Activated T-cell treated with anti-CD3 and anti-CD28 coated beads, Interleukin-2, amount 50 U/mL, for 72 hours (primary cell): ENCODE measurements around the gene DKK2. TPM values are rescaled to one million over a fixed set of nuclear protein-coding genes. Genes with fewer than 3 reads are reported as not detected.

Source experiments
- ATAC-seq, 2 donors: fragments of 150-1000 bp; cut with Tn5 transposase; replicated peaks in 1 of 2; 2 replicates each; pipeline ENCODE4 v1.10.0; 2021; ENCODE audit warnings: moderate library complexity in 2 of 2, mild to moderate bottlenecking in 1 of 2
- DNase-seq, 2 donors: peaks; one replicate each; pipeline ENCODE4 v3.0.0; 2021 to 2022; ENCODE audit warnings: mixed read lengths in 1 of 2
- H3K27ac Mint-ChIP-seq: one replicate; pipeline ENCODE4 v1.8.0; 2022; ENCODE audit warnings: mild to moderate bottlenecking, moderate library complexity, mixed read lengths
- H3K27me3 Mint-ChIP-seq: one replicate; pipeline ENCODE4 v1.8.0; 2022; ENCODE audit warnings: low read depth, mixed read lengths
- H3K36me3 Mint-ChIP-seq, 2 donors: one replicate each; pipeline ENCODE4 v1.8.0; 2022; ENCODE audit warnings: mixed read lengths in 2 of 2, mild to moderate bottlenecking in 1 of 2; ENCODE audit not compliant: insufficient read depth in 2 of 2
- H3K4me1 Mint-ChIP-seq: one replicate; pipeline ENCODE4 v1.8.0; 2022; ENCODE audit warnings: low read depth, mixed read lengths
- H3K4me3 Mint-ChIP-seq, 2 donors: one replicate each; pipeline ENCODE4 v1.8.0; 2022; ENCODE audit warnings: mild to moderate bottlenecking in 2 of 2, mixed read lengths in 2 of 2, moderate library complexity in 2 of 2
- H3K9me3 Mint-ChIP-seq, 2 donors: one replicate each; pipeline ENCODE4 v1.8.0; 2022; ENCODE audit warnings: mixed read lengths in 2 of 2
- total RNA-seq, 2 donors: library from RNA; stranded (reverse); gene quantifications; one replicate each; pipeline ENCODE4 v1.2.3, GENCODE V29; 2022

Gene DKK2
- total RNA-seq, 2 donors from 2014 or later: not detected

DNA sequence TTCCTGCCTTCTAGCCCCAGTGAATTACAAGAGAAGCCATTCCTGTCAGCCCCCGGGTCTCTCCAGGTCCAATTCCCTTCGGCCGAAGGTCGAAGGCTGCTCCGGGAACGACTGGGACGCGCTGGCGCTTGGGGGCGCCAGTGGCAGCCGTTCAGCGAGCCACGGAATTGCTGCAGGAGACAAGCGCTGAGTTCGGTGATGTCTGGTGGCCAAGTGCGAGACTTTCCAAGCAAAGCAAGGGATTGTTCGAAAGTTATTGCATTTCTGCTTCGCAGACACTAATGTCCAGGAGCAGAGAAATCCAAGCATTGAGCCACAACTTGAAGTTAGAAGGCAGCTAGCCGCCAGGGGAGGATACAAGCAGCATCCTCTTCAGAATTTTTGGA lies 1.1 kb upstream of the DKK2 start:
- no peak overlapping the region for H3K27ac Mint-ChIP-seq
- H3K4me3 Mint-ChIP-seq: peak overlapping the region in 1 of 2 donors; percentile 91
- peak; percentile 14 to 17 for DNase-seq
- peaks cover 55% of the 10 kb centered on the region for H3K27me3 Mint-ChIP-seq
- peaks cover 0 to 2% of the 10 kb centered on the region in 2 donors for H3K36me3 Mint-ChIP-seq
- ATAC-seq: no peak
- peaks cover 32% of the 10 kb centered on the region for H3K4me1 Mint-ChIP-seq
- H3K9me3 Mint-ChIP-seq: no peaks in the 10 kb centered on the region

DNA sequence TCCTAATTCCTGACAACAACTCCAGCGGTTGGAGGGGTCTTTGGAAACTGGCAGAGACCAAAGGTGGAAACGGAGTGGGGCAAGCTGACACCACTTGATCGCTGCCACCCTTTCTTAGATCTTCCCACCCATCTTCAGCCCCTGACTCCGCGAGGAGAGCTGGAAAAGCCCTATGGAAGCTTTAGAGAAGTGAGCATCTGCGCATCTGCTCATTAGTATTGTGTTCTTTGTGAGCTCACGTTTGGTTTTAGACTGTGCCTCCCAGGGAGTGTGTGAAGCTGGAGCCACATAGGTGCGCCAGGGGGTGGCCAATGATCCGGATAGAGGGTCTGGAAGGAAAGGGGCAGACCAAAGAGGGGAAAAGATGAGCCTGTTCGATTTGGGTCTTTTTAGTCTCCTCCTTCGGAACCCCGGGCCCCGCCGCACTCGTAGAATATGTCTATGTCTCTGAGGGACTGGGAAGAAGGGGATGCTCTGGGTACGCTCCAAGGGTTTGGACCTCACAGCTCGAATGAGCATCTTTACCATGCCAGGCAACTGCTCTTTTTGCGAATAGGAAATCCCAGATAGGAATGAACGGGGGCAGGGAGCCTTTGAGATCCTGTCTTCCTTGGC lies 578 bp upstream of the DKK2 start:
- Mint-ChIP-seq H3K4me3 (peak overlapping the region; percentile 86 to 91), H3K27me3 (peaks cover 55% of the 10 kb centered on the region), H3K4me1 (peaks cover 32% of the 10 kb centered on the region), H3K36me3 (peaks cover 0 to 2% of the 10 kb centered on the region in 2 donors), H3K9me3 (no peaks in the 10 kb centered on the region), H3K27ac (no peak overlapping the region)
- ATAC-seq (no peak), DNase-seq (no peak)

- Mint-ChIP-seq H3K27ac (no peak overlapping the region), H3K36me3 (peaks cover 0 to 2% of the 10 kb centered on the region in 2 donors), H3K4me3 (peak overlapping the region; percentile 86 to 91), H3K4me1 (peaks cover 32% of the 10 kb centered on the region), H3K27me3 (peaks cover 55% of the 10 kb centered on the region), H3K9me3 (no peaks in the 10 kb centered on the region)
- peak; percentile 32 to 36 for ATAC-seq
- peak; percentile 11 to 18 for DNase-seq
These were observed 906 bp downstream of the DKK2 start for GRCh38 chr4:107034996-107035818.

GRCh38 chr4:107034091-107034995 lies 1.8 kb downstream of the DKK2 start:
- no peaks in the 10 kb centered on the region for H3K9me3 Mint-ChIP-seq
- H3K36me3 Mint-ChIP-seq: peaks cover 0 to 2% of the 10 kb centered on the region in 2 donors
- no peak overlapping the region for H3K27ac Mint-ChIP-seq
- peak; percentile 52 to 68 for ATAC-seq
- H3K4me3 Mint-ChIP-seq: peak overlapping the region; percentile 86 to 91
- DNase-seq: peak; percentile 2 to 8
- H3K4me1 Mint-ChIP-seq: peaks cover 32% of the 10 kb centered on the region
- H3K27me3 Mint-ChIP-seq: peaks cover 55% of the 10 kb centered on the region

DNA sequence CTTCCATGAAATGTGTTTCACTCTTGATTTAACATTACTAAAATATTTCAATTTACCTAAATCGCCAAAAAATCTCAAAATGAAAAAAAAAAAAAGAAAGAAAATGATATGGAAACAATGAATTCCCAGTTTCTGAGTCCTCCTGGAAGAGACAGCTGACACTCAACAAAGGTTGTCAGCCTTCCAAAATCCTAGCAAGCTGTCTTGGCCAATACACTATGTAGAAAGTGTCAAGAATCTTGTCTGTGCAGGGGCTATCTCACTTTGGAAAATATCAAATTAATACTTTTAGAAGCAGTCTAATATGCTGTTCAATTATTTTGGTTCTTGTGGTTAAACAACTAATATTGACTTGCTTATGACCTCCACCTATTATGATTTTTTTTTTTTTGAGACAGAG lies 8.7 kb downstream of the DKK2 start:
- Mint-ChIP-seq H3K4me1 (no peaks in the 10 kb centered on the region), H3K36me3 (no peaks in the 10 kb centered on the region), H3K4me3 (no peak overlapping the region), H3K27ac (no peak overlapping the region), H3K9me3 (peaks cover 0 to 4% of the 10 kb centered on the region in 2 donors), H3K27me3 (no peaks in the 10 kb centered on the region)
- ATAC-seq: no peak
- DNase-seq: no peak

DNA sequence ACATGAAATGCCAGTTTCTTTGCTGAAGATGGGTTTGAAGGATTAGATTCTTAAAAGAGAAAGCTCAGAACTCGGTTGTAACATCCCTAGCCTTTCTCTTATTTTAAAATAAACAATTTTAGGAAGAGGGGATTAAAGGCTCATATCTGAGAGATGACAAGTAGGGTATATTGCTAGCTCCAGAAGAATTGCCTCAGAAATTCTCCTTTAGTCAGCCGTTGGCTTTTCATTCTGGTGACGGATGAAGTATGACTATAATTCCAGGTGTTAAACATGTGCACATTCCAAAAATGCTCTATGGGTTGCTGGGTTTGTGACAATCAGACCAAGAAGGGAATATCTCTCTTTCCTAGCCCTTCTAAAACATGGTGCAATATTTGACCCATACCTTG lies 17.8 kb downstream of the DKK2 start:
- H3K4me1 Mint-ChIP-seq: no peaks in the 10 kb centered on the region
- no peaks in the 10 kb centered on the region for H3K36me3 Mint-ChIP-seq
- no peak overlapping the region for H3K27ac Mint-ChIP-seq
- DNase-seq (no peak), ATAC-seq (no peak)
- H3K9me3 Mint-ChIP-seq: no peaks in the 10 kb centered on the region
- H3K27me3 Mint-ChIP-seq: no peaks in the 10 kb centered on the region
- H3K4me3 Mint-ChIP-seq: no peak overlapping the region

GRCh38 chr4:107017443-107018343 lies 18.4 kb downstream of the DKK2 start:
- H3K4me3 Mint-ChIP-seq: no peak overlapping the region
- no peak overlapping the region for H3K27ac Mint-ChIP-seq
- no peaks in the 10 kb centered on the region for H3K9me3 Mint-ChIP-seq
- H3K36me3 Mint-ChIP-seq: no peaks in the 10 kb centered on the region
- no peaks in the 10 kb centered on the region for H3K27me3 Mint-ChIP-seq
- no peaks in the 10 kb centered on the region for H3K4me1 Mint-ChIP-seq
- DNase-seq (no peak), ATAC-seq (no peak)

DNA sequence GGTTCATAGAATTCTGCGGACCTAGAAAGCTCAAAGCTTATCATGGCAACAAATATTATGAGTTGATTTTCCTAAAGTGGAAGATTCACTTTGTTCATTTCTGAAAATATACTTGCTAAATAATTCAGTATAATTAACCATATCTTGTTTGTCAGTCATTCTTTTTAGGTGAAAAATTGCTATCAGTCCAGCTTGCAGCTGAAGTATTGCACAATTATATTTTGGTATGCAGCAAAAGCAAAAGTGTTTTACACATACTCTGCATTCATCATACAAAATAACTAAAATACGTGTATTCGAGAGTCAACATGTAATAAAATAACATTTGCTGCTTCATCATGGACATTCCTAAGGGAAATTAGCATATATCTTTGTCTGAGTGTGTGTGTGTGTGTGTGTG lies 24.8 kb downstream of the DKK2 start:
- ATAC-seq (no peak), DNase-seq (no peak)

DNA sequence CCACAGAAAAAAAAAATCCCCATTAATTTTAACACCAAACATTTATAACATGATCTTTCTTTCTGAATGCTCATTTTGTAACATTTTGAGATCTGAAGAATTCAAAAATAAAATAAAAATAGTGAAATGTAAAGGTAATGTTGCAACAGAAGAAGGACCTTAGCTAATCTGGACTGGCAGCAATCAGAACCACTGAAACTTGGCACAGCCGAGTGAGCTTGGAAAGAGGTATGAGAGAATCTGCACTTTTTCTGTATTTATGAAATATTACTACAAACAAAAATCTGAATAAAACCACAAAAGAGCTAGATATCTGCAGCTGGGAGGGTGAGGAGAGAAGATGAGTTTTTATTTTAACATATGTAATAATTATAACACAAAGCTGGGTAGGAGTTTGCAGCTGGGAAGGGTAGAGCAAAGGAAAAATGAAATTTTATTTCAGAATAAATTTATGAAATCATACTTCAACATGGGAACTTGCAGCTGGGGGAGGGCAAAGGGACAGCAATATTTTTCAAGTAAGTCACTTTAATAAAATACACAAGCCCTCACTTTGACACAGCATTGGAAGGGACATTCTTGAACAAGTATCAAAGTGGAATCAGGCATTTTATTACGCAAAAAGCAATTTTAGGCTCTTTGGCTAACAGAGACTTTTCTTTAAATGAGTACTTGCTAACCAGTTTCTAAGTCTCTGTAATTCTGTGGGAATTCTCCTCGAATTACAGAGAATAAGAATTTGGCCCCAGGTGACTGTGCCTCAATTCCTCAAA lies 26.7 kb downstream of the DKK2 start:
- no peak overlapping the region for H3K27ac Mint-ChIP-seq

More for the DNA sequence above, 24.8 kb downstream of the DKK2 start:
- H3K36me3 Mint-ChIP-seq: no peaks in the 10 kb centered on the region
- no peaks in the 10 kb centered on the region for H3K9me3 Mint-ChIP-seq
- no peak overlapping the region for H3K27ac Mint-ChIP-seq
- no peaks in the 10 kb centered on the region for H3K27me3 Mint-ChIP-seq
- H3K4me3 Mint-ChIP-seq: no peak overlapping the region
- H3K4me1 Mint-ChIP-seq: no peaks in the 10 kb centered on the region

GRCh38 chr4:107008115-107008514 lies 28.0 kb downstream of the DKK2 start:
- Mint-ChIP-seq H3K4me3 (no peak overlapping the region), H3K36me3 (no peaks in the 10 kb centered on the region), H3K4me1 (no peaks in the 10 kb centered on the region), H3K27ac (no peak overlapping the region), H3K9me3 (no peaks in the 10 kb centered on the region), H3K27me3 (no peaks in the 10 kb centered on the region)
- ATAC-seq (no peak), DNase-seq (no peak)

More for the DNA sequence above, 26.7 kb downstream of the DKK2 start:
- no peak overlapping the region for H3K4me3 Mint-ChIP-seq
- H3K4me1 Mint-ChIP-seq: no peaks in the 10 kb centered on the region
- H3K36me3 Mint-ChIP-seq: no peaks in the 10 kb centered on the region
- DNase-seq: no peak
- H3K27me3 Mint-ChIP-seq: no peaks in the 10 kb centered on the region
- no peak for ATAC-seq
- H3K9me3 Mint-ChIP-seq: no peaks in the 10 kb centered on the region

DNA sequence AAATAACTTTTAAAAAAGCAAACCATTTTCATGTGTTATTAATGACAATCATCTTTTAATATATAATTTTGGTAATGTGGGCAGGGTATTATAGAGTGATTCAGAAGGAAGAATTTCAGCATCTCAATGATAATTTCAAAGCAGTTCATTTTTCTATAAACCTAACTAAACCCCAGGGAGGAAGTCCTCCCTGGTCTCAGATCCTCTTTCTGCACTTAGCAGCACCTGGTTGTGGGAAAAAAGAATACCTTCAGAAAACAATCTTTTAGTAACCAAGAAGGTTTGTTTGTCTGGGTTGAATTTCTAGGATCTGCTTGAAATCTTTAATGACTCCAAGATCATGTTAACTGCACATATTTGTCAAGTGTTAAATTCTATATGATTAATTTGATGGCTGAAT lies 29.9 kb downstream of the DKK2 start:
- ATAC-seq: no peak
- H3K9me3 Mint-ChIP-seq: no peaks in the 10 kb centered on the region
- H3K36me3 Mint-ChIP-seq: no peaks in the 10 kb centered on the region
- no peak for DNase-seq
- no peaks in the 10 kb centered on the region for H3K27me3 Mint-ChIP-seq
- no peak overlapping the region for H3K27ac Mint-ChIP-seq
- H3K4me1 Mint-ChIP-seq: no peaks in the 10 kb centered on the region
- no peak overlapping the region for H3K4me3 Mint-ChIP-seq

DNA sequence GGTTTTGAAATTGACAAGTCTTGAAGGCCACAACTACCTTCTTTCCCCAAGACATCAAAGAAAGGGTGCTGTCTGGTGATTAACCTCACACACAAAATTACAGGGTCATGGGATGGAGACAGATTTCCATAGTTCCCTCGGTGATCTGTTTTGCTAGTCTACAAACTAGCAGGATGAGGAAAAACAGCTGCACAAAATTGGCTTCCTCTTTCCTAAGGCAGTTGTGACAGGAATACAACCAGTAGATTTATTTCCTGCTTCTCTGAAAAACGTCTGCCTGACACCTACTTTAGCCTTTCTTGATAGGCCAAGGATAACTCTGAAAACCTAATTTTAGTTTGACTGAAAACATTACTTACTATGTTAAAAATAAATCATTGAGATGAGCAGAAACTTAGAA lies 39.6 kb downstream of the DKK2 start:
- DNase-seq: no peak
- no peaks in the 10 kb centered on the region for H3K27me3 Mint-ChIP-seq
- no peak for ATAC-seq
- no peak overlapping the region for H3K27ac Mint-ChIP-seq
- no peak overlapping the region for H3K4me3 Mint-ChIP-seq
- H3K4me1 Mint-ChIP-seq: no peaks in the 10 kb centered on the region
- no peaks in the 10 kb centered on the region for H3K9me3 Mint-ChIP-seq
- no peaks in the 10 kb centered on the region for H3K36me3 Mint-ChIP-seq
